Measurements from ENCODE around the gene SEC23B. TPM values are rescaled to one million over a fixed set of nuclear protein-coding genes. Genes with fewer than 3 reads are reported as not detected.

The SEC23B gene
- total RNA-seq, 1 experiment from 2014 or later = 67.1 TPM

DNA sequence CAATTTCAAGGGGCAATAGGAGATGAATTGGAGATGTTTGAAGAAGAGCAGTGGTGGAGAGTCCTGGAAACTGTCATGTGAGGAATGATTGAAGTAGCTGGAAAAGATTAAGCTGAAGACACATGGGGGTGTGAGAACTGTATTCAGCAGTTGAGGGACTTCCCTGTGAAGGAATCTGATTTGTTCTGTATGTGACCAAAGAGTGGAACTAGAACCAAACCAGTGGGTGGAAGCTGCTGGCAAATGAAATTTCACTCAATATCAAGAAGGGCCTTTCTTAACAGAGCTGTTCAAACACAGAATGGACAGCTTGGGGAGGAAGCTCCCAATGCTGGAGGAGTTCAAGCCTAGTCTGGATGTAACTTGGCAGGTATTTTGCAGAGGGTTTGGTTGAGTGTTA is 21.3 kb downstream of the SEC23B start:
- no peak for TF ChIP-seq OVOL2 (CRISPR knock-in tag; IDR thresholded peaks at IDR 0.05; ENCODE audit: borderline replicate concordance)
- Mint-ChIP-seq H3K9me3 (no peaks in the 10 kb centered on the region), H3K27me3 (ENCODE audit: low read depth) (no peaks in the 10 kb centered on the region), H3K4me3 (no peak overlapping the region), H3K4me1 (no peaks in the 10 kb centered on the region), H3K36me3 (peaks cover 90% of the 10 kb centered on the region), H3K27ac (no peak overlapping the region)
- CTCF ChIA-PET = no interaction called here
- ATAC-seq = no peak
- POLR2A ChIA-PET = no interaction called here
- DNase-seq (ENCODE audit: low spot score) = no peak

- H3K36me3 Mint-ChIP-seq = peaks cover 84% of the 10 kb centered on the region
- no peaks in the 10 kb centered on the region for H3K27me3 Mint-ChIP-seq (ENCODE audit: low read depth)
- DNase-seq (ENCODE audit: low spot score) (no peak), ATAC-seq (no peak)
- no peak overlapping the region for H3K4me3 Mint-ChIP-seq
- H3K27ac Mint-ChIP-seq = no peak overlapping the region
- TF ChIP-seq HMGXB4 (CRISPR knock-in tag; IDR thresholded peaks at IDR 0.05) (no peak), GTF2I (CRISPR knock-in tag; conservative IDR thresholded peaks at IDR 0.05) (no peak), ZSCAN18 (CRISPR knock-in tag; IDR thresholded peaks at IDR 0.05) (no peak), HMGA2 (CRISPR knock-in tag; IDR thresholded peaks at IDR 0.05) (no peak), NFYB (CRISPR knock-in tag; conservative IDR thresholded peaks at IDR 0.05; ENCODE audit: low read depth) (no peak), ZBTB43 (CRISPR knock-in tag; IDR thresholded peaks at IDR 0.05) (no peak), GABPB1 (CRISPR knock-in tag; IDR thresholded peaks at IDR 0.05) (no peak), NR1H2 (CRISPR knock-in tag; IDR thresholded peaks at IDR 0.05) (no peak), KAT7 (CRISPR knock-in tag; IDR thresholded peaks at IDR 0.05; ENCODE audit: borderline replicate concordance) (no peak)
- TF ChIP-seq, protein P1, sequence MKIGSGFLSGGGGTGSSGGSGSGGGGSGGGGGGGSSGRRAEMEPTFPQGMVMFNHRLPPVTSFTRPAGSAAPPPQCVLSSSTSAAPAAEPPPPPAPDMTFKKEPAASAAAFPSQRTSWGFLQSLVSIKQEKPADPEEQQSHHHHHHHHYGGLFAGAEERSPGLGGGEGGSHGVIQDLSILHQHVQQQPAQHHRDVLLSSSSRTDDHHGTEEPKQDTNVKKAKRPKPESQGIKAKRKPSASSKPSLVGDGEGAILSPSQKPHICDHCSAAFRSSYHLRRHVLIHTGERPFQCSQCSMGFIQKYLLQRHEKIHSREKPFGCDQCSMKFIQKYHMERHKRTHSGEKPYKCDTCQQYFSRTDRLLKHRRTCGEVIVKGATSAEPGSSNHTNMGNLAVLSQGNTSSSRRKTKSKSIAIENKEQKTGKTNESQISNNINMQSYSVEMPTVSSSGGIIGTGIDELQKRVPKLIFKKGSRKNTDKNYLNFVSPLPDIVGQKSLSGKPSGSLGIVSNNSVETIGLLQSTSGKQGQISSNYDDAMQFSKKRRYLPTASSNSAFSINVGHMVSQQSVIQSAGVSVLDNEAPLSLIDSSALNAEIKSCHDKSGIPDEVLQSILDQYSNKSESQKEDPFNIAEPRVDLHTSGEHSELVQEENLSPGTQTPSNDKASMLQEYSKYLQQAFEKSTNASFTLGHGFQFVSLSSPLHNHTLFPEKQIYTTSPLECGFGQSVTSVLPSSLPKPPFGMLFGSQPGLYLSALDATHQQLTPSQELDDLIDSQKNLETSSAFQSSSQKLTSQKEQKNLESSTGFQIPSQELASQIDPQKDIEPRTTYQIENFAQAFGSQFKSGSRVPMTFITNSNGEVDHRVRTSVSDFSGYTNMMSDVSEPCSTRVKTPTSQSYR (CRISPR knock-in tag; IDR thresholded peaks at IDR 0.05) = no peak
- TF ChIP-seq, protein P2, sequence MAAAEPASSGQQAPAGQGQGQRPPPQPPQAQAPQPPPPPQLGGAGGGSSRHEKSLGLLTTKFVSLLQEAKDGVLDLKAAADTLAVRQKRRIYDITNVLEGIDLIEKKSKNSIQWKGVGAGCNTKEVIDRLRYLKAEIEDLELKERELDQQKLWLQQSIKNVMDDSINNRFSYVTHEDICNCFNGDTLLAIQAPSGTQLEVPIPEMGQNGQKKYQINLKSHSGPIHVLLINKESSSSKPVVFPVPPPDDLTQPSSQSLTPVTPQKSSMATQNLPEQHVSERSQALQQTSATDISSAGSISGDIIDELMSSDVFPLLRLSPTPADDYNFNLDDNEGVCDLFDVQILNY (CRISPR knock-in tag; IDR thresholded peaks at IDR 0.05) = no peak
- TF ChIP-seq, protein P3, sequence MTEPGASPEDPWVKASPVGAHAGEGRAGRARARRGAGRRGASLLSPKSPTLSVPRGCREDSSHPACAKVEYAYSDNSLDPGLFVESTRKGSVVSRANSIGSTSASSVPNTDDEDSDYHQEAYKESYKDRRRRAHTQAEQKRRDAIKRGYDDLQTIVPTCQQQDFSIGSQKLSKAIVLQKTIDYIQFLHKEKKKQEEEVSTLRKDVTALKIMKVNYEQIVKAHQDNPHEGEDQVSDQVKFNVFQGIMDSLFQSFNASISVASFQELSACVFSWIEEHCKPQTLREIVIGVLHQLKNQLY (CRISPR knock-in tag; IDR thresholded peaks at IDR 0.05) = no peak
- TF ChIP-seq, protein P4, sequence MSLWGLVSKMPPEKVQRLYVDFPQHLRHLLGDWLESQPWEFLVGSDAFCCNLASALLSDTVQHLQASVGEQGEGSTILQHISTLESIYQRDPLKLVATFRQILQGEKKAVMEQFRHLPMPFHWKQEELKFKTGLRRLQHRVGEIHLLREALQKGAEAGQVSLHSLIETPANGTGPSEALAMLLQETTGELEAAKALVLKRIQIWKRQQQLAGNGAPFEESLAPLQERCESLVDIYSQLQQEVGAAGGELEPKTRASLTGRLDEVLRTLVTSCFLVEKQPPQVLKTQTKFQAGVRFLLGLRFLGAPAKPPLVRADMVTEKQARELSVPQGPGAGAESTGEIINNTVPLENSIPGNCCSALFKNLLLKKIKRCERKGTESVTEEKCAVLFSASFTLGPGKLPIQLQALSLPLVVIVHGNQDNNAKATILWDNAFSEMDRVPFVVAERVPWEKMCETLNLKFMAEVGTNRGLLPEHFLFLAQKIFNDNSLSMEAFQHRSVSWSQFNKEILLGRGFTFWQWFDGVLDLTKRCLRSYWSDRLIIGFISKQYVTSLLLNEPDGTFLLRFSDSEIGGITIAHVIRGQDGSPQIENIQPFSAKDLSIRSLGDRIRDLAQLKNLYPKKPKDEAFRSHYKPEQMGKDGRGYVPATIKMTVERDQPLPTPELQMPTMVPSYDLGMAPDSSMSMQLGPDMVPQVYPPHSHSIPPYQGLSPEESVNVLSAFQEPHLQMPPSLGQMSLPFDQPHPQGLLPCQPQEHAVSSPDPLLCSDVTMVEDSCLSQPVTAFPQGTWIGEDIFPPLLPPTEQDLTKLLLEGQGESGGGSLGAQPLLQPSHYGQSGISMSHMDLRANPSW (CRISPR knock-in tag; conservative IDR thresholded peaks at IDR 0.05; ENCODE audit: low read depth) = no peak
- TF ChIP-seq, protein P5, sequence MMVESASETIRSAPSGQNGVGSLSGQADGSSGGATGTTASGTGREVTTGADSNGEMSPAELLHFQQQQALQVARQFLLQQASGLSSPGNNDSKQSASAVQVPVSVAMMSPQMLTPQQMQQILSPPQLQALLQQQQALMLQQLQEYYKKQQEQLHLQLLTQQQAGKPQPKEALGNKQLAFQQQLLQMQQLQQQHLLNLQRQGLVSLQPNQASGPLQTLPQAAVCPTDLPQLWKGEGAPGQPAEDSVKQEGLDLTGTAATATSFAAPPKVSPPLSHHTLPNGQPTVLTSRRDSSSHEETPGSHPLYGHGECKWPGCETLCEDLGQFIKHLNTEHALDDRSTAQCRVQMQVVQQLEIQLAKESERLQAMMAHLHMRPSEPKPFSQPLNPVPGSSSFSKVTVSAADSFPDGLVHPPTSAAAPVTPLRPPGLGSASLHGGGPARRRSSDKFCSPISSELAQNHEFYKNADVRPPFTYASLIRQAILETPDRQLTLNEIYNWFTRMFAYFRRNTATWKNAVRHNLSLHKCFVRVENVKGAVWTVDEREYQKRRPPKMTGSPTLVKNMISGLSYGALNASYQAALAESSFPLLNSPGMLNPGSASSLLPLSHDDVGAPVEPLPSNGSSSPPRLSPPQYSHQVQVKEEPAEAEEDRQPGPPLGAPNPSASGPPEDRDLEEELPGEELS (CRISPR knock-in tag; IDR thresholded peaks at IDR 0.05) = no peak
- no peaks in the 10 kb centered on the region for H3K9me3 Mint-ChIP-seq
- CTCF ChIA-PET = no interaction called here
- POLR2A ChIA-PET = no interaction called here
- no peaks in the 10 kb centered on the region for H3K4me1 Mint-ChIP-seq
Measured at GRCh38 chr20:18532626-18533025, 24.9 kb downstream of the SEC23B start.

Data from WTC11 (cell line).